GM18526 (cell line): ENCODE data around the gene ATP2C1.

Experiments used
- POLR2A ChIP-seq: IDR thresholded peaks from 3 replicates; pipeline ENCODE4 v1.6.1; 2011; ENCODE audit not compliant: insufficient read length; ENCODE audit errors: extremely low read depth

ATP2C1 gene

DNA sequence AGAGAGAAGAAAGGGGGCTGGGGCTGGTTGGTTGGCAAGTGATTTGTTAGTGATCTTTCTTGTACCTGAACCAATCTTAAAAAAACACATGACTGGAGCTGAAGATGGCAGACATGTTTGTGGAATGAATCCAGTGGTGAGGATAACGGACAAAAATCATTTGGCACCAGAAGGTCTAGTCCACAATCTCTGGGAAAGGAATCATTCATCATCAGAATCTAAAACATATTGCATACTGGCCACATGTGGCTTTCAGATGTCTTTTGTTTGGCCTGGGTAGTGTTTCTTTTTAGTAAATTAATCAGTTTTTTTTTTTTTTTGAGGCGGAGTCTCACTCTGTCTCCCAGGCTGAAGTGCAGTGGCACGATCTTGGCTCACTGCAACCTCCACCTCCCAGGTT, 137.8 kb downstream of the ATP2C1 start:
- no peak for TF ChIP-seq POLR2A

DNA sequence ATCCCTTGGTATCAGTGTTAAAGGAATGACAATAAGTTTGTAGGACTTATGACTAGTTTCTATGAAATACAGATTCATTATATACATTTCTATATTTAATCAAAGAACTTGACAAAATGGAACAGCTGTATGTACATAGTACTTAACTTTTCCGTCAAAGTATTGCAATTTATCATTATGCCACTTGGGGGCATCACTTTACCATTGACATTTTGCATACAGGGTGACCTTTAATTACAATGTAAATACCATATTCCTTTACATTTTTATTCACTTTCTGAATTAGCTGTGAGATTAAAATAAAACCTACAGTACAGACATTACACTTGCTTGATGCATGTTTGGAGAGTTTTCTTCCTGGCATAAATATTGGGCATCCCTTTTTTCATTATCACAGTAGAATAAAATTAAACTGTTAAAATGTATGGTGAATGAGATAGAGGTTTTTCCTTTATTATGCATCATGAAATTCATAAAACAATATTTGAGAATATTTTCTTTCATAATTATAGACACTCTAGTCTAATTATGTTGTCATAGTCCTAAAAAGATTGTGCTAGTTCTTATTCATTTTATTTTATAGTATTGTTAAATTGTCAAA, 139.7 kb downstream of the ATP2C1 start:
- no peak for TF ChIP-seq POLR2A

GRCh38 chr3:131036200-131036816, 142.4 kb downstream of the ATP2C1 start:
- TF ChIP-seq POLR2A, result no peak

GRCh38 chr3:131036986-131037385, 143.1 kb downstream of the ATP2C1 start:
- TF ChIP-seq POLR2A, result no peak

DNA sequence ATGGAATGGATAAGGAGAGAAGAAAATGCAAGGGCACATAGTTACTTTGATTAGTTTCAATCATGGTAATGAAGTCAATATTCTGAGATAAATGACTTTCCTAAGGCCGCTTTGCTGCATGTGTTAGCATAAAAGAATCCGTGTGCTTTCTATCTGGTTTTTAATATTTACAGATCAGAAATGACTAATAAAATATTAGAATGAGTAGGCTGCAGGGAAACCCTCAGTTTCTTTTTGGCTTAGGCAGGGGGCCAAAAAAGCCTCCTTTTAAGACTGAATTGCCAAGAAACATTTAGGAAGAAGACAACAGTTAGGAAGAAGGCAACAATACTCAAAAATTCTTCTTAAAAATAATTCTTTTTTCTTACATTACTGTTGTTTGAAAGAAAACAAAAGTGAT, 144.4 kb downstream of the ATP2C1 start:
- no peak for TF ChIP-seq POLR2A

DNA sequence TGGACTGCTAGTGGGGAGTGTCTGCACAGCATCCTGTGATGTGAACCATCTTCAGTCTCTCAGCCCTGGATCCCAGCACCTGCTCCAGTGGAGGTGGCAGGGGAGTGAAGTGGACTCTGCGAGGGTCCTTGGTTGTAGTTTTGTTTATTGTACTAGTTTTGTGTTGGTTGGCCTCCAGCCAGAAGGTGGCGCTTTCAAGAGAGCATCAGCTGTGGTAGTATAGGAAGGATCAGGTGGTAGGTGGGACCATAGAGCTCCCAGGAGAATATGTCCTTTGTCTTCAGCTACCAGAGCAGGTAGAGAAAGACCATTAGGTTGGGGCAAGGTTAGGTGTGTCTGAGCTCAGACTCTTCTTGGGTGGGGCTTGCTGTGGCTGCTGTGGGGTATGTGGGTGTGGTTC, 153.7 kb downstream of the ATP2C1 start:
- TF ChIP-seq POLR2A, result no peak

- no peak for TF ChIP-seq POLR2A
Observed at GRCh38 chr3:131048030-131048429, 154.1 kb downstream of the ATP2C1 start.

DNA sequence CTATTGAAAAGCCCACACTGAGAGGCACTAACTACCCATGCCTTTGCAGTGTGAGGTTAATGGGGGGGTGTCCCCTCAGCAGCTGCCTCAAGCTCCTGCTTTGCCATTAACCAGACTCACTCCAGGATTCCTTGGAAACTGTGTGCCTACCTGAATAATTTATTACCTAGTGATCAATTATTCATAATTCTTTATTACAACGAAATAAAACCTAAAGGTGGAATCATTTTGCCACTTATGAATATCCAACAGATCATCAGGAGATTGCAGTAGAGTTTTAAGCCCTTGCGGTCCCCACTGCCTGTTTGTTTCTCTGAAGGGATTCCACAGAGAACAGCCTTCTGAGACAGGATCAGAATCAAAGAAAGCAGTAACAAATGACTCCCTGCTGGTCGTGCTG, 156.1 kb downstream of the ATP2C1 start:
- no peak for TF ChIP-seq POLR2A

- TF ChIP-seq POLR2A, result no peak
Observed at GRCh38 chr3:131053043-131053859, 159.4 kb downstream of the ATP2C1 start.
